Activated CD4-positive, CD25-positive, alpha-beta regulatory T cell treated with anti-CD3 and anti-CD28 coated beads, Interleukin-2, amount 50 U/mL, for 16 hours (primary cell): ENCODE results near the gene ZC2HC1B.
"Not testable (repeated sequence)": the region's sequence is repeated elsewhere in the genome, so short reads cannot be mapped to it uniquely, and the experiment has no call there.

Experiments
- DNase-seq: peaks from one replicate; pipeline ENCODE4 v3.0.0-alpha.2; 2020; ENCODE audit warnings: low read depth, low spot score

The ZC2HC1B gene, protein sequence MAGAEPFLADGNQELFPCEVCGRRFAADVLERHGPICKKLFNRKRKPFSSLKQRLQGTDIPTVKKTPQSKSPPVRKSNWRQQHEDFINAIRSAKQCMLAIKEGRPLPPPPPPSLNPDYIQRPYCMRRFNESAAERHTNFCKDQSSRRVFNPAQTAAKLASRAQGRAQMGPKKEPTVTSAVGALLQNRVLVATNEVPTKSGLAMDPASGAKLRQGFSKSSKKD

DNA sequence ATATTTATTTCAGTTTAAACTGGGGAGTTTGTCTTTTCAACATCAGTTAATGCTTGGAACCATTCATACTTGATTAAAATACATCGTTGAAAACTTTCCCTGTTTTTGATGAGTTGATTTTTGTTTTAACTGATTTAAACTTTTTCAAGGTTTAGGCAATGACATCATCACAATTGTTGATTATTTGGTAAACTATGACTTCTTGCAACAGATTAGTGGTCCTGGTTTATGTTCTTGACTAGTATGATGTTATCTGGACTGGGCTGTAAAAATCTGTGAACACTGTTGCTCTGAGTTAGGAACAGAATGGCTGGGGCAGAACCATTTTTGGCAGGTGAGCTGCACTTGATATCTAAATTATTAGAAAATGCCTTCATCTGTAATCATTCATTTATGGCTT, at the start of gene ZC2HC1B:
TSS of gene ZC2HC1B (plus strand) at position 241 of the 400 bp plus-strand sequence. CDS start at position 307, 66 bp downstream.
- no peak for DNase-seq

DNA sequence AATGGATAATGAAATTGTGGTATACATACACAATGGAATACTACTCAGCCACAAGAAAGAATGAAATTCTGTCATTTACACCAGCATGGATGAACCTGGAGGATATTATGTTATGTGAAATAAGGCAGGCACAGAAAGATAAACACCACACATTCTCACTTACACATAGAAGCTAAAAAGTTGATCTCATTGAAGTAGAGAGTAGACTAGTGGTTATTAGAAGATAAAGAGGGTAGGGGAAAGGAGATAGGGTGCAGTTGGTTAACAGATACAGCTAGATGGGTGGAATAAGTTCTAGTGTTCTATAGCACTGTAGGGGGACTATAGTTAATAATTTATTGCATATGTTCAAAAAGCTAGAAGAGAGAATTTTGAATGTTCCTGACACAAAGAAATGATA, 46.7 kb upstream of the ZC2HC1B start:
- DNase-seq: no peak

DNA sequence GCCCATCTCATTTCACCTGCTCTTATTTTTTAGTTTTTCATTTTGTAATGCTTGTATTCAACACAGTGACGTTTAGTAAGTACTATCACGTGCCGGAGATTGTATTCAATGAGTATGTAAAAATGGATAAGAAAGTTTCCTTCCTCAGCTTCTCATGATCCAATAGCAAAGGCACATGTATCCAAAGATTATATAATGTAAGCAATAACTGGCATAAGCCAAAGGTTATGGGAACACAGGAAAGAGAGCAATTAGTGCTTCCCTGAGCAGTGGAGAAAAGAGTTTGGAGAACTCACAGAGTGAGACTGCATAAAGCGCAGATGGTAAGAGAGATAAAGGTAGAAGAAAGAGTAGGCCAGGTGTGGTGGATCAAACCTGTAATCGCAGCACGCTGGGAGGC, 42.9 kb upstream of the ZC2HC1B start:
- no peak for DNase-seq

DNA sequence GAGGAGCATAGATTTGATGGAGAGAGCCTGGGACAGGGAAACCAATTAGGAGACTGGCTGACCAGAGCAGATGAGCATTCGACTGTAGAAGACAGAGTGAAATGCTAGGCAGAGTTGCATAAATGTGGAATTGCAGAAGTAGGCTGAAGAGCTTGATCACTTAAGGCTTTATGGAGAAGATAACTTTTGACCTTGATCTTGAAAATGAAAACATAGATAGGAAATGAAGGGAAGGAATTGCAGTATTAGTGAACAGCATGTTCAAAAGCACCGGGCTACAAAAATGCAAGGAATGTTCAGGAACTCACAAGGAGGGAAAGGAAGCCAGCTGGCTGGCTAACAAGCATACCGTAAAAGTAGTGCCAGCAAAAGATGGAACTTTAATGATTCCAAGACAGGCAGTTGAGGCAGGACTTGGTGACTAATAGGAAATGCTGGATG, 41.7 kb upstream of the ZC2HC1B start:
- DNase-seq: no peak

DNA sequence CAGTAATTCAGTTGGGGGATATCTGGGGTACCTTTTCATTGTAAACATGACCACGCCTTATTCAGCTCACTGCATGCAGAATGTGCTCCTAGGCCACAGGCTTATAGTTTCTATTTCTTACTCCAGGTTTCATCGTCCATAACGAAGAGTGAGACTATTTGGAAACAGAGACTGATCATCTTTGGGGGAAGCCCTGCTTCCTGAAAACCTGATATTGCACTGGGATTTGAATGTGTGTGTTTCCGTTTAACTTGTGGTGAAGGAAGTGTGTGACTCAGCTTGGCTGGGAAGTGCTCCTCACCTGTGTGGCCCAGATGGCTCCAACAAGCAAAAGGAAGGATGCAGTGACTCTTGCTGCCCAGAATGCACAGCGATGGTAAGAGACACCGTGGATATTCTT, 40.7 kb upstream of the ZC2HC1B start:
- no peak for DNase-seq

DNA sequence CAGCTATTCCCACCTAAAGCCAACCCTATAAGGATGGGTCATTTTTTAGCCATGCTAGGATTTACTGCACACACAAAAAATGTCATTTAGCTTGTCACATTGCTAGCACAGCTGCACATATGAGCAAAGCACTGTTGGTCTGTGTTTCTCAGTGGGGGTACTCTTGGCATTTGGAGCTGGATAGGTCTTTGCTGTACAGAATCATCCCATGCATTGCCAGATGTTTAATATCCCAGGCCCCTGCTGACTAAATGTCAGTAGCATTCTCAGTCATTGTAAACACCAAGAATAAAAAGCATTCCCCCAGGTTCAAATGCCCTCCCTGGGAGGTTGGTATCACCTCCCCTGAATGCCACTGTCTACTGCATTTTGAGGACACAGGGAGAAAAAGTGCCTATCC, 35.7 kb upstream of the ZC2HC1B start:
- DNase-seq: no peak

DNA sequence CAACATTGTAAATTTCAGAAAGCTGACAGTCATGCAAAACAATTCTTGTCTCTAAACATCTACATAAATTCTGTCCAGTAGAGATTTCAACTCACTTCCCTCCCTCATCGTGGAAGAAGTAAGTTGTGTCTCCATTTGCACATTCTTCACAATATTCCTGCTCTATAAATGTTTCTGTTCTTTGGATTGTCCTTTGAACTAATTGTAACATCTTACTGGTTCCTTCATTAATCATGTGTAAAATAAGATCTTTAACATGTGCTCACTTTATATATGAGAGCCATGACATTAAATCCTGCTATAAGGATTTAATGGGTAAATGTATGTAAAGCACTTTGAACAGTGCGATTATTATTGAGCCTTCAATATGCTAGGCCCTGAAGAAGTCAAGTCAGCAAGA, 28.1 kb upstream of the ZC2HC1B start:
- DNase-seq: no peak

DNA sequence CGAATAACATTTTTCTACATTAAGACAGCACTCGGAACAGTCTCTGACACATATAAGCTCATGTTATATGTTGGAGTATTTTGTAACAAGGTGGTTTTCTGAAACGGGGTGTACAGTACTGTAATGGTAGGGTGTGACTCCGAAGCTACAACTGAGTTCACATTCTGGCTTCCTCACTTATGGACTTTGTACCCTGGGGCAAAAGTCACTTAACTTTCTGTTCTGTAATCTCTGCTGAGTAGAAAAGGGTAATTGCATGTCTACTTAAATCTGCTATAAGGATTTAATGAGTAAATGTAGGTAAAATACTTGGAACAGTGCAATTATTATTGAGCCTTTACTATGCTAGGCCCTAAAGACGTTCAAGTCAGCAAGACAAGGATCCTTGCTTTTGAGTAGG, 25.9 kb upstream of the ZC2HC1B start:
- DNase-seq: no peak

DNA sequence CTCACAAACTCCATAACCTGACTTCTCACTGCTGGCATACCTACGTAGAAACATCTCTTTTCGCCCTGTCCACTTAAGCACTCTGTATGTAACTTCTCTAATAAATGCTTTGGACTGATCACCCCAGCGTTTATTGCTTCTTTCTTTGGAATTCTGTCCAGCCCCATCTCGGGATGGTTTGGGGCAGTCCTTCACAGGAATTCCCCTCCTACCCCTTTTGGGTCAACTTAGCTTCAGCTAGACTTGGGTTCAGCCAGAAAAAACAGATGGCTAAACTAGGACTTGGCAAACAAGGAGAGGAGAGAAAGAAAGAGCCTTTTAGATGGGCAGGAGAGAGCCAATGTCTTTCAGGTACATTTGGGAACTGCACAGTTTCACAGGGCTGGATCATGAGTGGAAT, 25.1 kb upstream of the ZC2HC1B start:
- no peak for DNase-seq

DNA sequence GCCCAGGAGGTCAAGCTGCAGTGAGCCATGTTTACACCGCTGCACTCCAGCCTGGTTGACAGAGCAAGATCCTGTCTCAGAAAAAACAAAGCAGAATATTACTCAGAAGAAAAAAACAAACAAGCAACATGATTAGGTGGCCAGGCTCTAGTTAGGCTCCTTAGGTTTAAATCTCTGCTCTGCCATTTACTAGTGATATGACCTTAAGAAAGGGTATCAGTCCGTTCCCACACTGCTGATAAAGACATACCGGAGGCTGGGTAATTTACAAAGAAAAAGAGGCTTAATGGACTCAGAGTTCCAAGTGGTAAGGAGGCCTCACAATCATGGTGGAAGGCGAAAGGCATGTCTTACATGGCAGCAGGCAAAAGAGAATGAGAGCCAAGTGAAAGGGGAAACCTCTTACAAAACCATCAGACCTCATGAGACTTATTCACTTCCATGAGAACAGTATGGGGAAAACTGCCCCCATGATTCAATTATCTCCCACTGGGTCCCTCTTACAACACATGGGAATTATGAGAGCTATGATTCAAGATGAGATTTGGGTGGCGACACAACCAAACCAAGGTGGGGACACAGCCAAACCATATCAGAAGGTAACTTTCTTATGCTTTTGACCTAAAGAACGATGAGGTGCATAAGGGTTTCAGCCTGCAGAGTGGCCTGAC, 23.5 kb upstream of the ZC2HC1B start:
- DNase-seq: no peak

DNA sequence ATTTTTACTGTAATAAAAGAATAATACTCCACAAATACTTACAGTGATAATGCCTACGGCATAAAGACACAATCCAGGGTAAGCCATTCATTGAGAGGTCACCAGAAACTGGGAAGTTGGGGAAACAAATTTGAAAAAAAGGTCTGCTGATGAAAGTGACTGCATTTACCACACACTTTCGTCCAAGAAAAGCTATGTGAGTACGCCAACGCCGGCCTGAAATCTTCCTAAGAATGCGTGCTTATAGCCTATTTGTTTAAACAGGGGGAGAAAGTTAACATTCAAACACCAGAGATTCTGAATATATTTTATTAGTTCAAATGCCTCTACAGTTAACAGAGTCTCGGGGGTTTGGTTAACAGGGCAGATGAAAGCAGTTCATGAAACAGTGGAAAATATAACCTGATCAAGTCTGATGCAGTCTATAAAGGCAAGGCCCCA, 21.8 kb upstream of the ZC2HC1B start:
- no peak for DNase-seq

DNA sequence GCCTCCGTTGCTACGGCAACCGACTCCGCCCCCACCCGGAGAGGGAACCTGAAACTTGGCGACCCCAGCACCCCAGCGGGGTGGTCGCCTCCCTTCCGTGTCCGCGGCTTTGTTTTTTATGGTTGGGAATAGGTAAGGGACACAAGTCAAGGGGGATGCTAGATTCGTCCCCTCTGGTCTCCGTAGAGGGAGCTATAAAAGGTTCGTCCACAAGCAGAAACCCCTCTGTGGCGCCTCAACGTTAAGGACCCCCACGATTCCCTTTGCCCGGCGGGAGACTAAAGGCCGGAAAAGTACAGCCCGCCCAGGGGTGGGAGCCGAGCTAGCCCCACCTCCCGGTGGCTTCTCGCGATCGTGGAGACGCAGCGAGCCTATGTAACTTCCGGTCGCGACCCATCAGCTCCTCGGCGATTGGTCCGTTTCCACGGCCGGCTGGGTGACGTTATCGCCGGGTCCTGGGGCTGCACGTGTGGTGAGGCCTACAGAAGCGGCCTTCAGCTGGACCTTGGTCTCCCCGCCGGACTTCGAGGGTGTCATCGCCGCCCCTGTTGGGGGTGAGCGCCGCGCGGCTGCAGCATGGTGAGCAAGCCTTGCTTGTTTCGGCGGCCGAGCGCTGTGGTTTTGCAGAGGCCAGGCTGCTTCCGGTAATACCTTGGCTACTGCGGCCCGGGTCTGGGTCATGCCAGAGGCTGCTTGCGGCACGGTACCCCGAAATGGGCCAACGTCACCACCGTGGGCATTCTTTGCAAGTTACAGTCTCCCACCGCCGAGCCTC, 21.2 kb upstream of the ZC2HC1B start, which contains the start of gene LTV1:
TSS of gene LTV1 (plus strand) at position 437 of the 775 bp plus-strand sequence. CDS start at position 577, 140 bp downstream.
- DNase-seq: peak; percentile 84

DNA sequence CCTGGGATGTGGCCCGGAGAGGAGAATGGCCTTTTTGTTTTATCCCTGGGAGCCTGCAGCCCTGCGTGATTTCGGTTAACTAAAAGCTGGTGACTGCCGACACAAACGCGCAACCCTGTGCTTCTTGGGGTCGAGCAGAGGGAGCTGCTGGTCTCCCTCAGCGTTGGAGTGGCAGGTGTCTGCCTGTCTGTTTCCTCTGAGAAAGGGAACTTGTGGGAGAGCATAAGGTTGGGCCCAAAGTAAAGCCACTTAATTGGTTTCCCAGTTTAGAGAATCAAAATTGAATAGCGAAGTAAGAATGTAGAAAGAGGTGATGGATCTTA, 20.6 kb upstream of the ZC2HC1B start:
- DNase-seq: no peak

DNA sequence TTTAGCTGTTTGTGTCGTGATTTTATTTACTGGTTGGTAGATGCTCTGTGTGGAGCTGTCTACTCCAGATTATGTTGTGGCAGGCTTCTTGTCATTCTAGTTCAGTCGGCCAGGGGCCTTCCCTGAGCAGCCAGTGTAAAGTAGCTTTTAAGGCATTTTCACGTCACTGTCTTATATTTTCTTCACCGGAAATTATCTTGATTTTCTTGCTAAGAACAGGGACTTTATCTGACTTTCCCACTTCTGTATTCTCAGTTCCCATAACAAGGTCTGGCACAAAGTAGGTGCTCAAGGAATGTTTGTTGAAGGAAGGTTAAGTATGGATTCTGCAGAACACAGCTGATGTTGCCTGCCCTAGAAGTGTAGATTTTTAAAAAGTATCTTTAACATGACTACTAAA, 20.3 kb upstream of the ZC2HC1B start:
- no peak for DNase-seq

DNA sequence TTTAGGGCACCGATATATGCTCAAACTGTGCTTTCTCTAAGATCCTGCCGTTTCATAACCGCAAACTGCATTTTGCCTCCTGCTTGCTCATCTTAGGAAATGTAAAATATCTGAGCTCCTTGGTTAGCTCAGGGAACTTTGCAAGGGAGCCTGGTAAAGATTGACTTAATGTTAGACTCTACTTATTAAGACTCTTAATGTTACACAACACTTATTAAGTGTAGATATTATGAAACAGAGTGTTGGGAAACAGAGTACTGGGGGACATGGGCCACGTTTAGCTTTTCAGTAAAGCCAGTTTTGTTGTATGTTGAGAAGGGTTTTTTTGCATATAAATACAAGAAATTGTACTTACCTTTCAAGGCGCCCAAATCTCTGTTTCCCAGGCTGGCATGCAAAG, 19.2 kb upstream of the ZC2HC1B start:
- no peak for DNase-seq

DNA sequence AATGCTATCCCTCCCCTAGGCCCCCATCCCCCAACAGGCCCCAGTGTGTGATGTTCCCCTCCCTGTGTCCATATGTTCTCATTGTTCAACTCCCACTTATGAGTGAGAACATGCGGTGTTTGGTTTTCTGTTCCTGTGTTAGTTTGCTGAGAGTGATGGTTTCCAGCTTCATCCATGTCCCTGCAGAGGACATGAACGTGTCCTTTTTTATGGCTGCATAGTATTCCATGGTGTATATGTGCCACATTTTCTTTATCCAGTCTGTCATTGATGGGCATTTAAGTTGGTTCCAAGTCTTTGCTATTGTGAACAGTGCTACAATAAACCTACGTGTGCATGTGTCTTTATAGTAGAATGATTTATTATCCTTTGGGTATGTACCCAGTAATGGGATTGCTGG, 12.6 kb upstream of the ZC2HC1B start:
- DNase-seq: not testable (repeated sequence)

DNA sequence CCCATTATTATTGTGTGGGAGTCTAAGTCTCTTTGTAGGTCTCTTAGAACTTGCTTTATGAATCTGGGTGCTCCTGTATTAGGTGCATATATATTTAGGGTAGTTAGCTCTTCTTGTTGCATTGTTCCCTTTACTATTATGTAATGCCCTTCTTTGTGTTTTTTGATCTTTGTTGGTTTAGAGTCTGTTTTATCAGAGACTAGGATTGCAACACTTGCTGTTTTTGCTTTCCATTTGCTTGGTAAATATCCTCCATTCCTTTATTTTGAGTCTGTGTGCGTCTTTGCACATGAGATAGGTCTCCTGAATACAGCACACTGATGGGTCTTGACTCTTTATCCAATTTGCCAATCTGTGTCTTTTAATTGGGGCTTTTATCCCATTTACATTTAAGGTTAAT, 9.2 kb upstream of the ZC2HC1B start:
- DNase-seq: not testable (repeated sequence)

DNA sequence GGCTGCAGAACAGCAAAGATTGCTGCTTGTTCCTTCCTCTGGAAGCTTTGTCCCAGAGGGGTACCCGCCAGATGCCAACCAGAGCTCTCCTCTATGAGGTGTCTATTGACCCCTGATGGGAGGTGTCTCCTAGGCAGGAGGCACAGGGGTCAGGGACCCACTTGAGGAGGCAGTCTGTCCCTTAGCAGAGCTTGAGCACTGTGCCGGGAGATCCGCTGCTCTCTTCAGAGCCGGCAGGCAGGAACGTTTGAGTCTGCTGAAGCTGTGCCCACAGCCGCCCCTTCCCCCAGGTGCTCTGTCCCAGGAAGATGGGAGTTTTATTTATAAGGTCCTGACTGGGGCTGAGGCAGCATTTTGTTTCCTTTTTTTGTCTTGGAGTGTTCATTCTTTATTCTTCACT, 7.5 kb upstream of the ZC2HC1B start:
- DNase-seq: not testable (repeated sequence)

DNA sequence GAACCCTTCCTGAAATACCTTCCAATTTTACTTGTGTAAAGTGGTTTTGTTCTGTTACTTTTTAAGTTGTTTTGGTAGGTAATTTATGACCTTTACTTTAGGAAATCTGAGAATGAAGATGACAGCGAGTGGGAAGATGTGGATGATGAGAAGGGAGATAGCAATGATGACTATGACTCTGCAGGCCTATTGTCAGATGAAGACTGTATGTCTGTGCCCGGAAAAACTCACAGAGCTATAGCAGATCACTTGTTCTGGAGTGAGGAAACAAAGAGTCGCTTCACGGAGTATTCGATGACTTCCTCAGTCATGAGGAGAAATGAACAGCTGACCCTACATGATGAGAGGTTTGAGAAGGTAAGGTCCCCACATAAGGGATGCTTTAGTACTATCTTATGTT, 6.6 kb upstream of the ZC2HC1B start:
- DNase-seq: no peak

DNA sequence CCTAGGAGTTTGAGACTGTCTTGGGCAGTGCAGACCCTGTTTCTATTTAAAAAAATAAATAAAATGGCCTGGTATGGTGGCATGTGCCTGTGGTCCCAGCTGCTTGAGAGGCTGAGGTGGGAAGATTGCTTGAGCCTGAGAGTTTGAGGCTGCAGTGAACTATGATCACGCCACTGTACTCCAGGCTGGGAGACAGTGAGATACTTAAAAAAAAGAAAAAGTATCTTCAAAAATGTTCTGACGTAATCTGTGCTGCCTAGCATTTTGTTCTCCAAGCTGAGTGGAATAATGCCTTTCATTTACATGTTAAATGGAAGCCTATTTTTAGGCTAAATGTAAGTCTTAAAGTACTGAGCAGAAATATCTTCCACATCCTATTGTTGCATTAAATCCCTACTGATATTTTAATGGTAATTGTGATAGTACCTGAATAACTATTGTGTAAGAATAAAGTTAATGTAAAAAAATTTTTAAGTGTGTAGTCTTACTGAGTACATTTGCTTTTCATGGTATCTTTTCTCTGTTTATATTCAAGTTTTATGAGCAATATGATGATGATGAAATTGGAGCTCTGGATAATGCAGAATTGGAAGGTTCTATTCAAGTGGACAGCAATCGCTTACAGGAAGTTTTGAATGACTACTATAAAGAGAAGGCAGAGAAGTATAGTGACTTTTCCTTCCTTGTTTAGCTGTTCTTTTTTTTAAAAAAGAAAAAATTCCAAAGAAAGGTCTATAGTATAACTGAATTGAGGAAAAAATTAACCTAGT, 4.2 kb upstream of the ZC2HC1B start:
- no peak for DNase-seq

DNA sequence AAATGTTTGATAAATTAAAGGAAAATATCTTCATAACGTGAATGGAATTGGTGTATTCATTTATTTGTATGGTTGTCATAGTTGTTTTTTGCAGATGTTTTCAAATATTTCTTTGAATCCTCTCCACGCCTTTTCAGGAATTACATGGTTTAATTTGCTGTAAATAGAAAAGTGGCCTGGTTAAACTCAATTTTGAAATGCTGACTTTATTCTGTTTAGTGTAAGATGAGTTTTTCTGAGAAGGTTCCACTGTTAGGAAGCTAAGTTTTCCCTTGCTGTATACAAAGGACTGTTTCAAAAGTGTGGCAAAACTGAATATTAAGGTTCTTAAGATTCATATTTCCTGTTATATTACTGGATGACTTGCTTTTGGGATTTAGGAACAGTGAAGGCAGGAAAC, 503 bp upstream of the ZC2HC1B start:
- no peak for DNase-seq

DNA sequence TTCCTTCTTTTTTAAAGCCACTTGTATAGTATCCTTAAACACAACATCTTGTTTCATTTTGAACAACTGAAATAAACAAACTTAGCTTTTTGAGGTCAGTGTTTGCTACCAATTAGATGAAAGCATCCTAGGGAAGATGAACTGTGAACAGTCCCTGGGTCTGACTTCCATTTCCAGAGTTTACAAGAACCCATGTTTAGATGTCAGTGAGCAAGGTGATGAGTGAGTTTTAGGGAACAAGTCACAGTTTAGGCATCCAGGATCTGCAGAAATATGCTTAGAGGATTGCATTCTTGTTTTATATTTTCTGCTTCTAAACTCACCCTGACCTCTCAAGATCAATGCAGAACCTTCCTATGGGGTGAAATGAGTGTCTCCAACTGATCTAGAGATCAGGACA, 3.0 kb downstream of the ZC2HC1B start:
- no peak for DNase-seq
